H9 (cell line): ENCODE results near the gene MT1M. TPM values are rescaled to one million over a fixed set of nuclear protein-coding genes. Genes with fewer than 3 reads are reported as not detected.

Experiments
- DNase-seq: peaks from one replicate; pipeline ENCODE4 v3.0.0-alpha.2; 2017
- H2AFZ ChIP-seq: one replicate; pipeline ENCODE4 v1.6.1; 2013; ENCODE audit warnings: mild to moderate bottlenecking, low read length, control low read depth, moderate library complexity
- H2AK5ac ChIP-seq: 2 replicates; pipeline ENCODE4 v1.6.1; 2013; ENCODE audit warnings: low read length, control low read depth, mixed read lengths; ENCODE audit not compliant: insufficient read length
- H2BK120ac ChIP-seq: one replicate; pipeline ENCODE4 v1.6.1; 2013; ENCODE audit warnings: low read depth, mild to moderate bottlenecking, low read length, control low read depth, inconsistent platforms; ENCODE audit not compliant: poor library complexity, severe bottlenecking
- H2BK12ac ChIP-seq: 2 replicates; pipeline ENCODE4 v1.6.1; 2013; ENCODE audit warnings: low read length, control low read depth, mixed read lengths, low read depth; ENCODE audit not compliant: insufficient read length
- H2BK15ac ChIP-seq: 2 replicates; pipeline ENCODE4 v1.6.1; 2013; ENCODE audit warnings: low read depth, low read length, control low read depth
- H2BK20ac ChIP-seq: one replicate; pipeline ENCODE4 v1.6.1; 2013; ENCODE audit warnings: low read depth, mild to moderate bottlenecking, low read length, control low read depth, inconsistent platforms; ENCODE audit not compliant: poor library complexity, severe bottlenecking
- H2BK5ac ChIP-seq: 2 replicates; pipeline ENCODE4 v1.6.1; 2013; ENCODE audit warnings: low read length, control low read depth, mixed read lengths; ENCODE audit not compliant: insufficient read length
- H3K14ac ChIP-seq: 2 replicates; pipeline ENCODE4 v1.6.1; 2013; ENCODE audit warnings: low read length, control low read depth; ENCODE audit not compliant: insufficient read depth
- H3K18ac ChIP-seq: 2 replicates; pipeline ENCODE4 v1.6.1; 2013; ENCODE audit warnings: low read depth, mild to moderate bottlenecking, mixed read lengths, low read length, control low read depth; ENCODE audit not compliant: insufficient read length
- H3K23ac ChIP-seq: 2 replicates; pipeline ENCODE4 v1.6.1; 2013; ENCODE audit warnings: low read length, control low read depth, mixed read lengths, low read depth; ENCODE audit not compliant: insufficient read length
- H3K23me2 ChIP-seq: 2 replicates; pipeline ENCODE4 v1.6.1; 2013; ENCODE audit warnings: low read depth, mild to moderate bottlenecking, mixed read lengths, low read length, control low read depth; ENCODE audit not compliant: insufficient read length, poor library complexity, severe bottlenecking
- H3K27ac ChIP-seq: 2 replicates; pipeline ENCODE4 v1.5.1; 2013; ENCODE audit warnings: low read length, control low read depth, mixed read lengths, low read depth; ENCODE audit not compliant: insufficient read length
- H3K27me3 ChIP-seq: 2 replicates; pipeline ENCODE4 v1.6.1; 2013; ENCODE audit warnings: low read length, control low read depth, inconsistent platforms; ENCODE audit not compliant: insufficient read depth
- H3K4ac ChIP-seq: 2 replicates; pipeline ENCODE4 v1.6.1; 2013; ENCODE audit warnings: low read depth, mild to moderate bottlenecking, control low read depth, inconsistent platforms, low read length, moderate library complexity
- H3K4me1 ChIP-seq: 2 replicates; pipeline ENCODE4 v1.6.1; 2013; ENCODE audit warnings: low read length, control low read depth, inconsistent platforms; ENCODE audit not compliant: insufficient read depth
- H3K4me2 ChIP-seq: 2 replicates; pipeline ENCODE4 v1.6.1; 2013; ENCODE audit warnings: low read length, control low read depth, mixed read lengths; ENCODE audit not compliant: insufficient read length, insufficient read depth
- H3K56ac ChIP-seq: 2 replicates; pipeline ENCODE4 v1.6.1; 2013; ENCODE audit warnings: low read depth, mild to moderate bottlenecking, mixed read lengths, low read length, control low read depth; ENCODE audit not compliant: insufficient read length
- H3K79me1 ChIP-seq: 2 replicates; pipeline ENCODE4 v1.6.1; 2013; ENCODE audit warnings: low read depth, mild to moderate bottlenecking, moderate library complexity, low read length, control low read depth, inconsistent platforms; ENCODE audit not compliant: insufficient read depth, poor library complexity, severe bottlenecking
- H3K79me2 ChIP-seq: 2 replicates; pipeline ENCODE4 v1.6.1; 2013; ENCODE audit warnings: low read length, control low read depth, inconsistent platforms; ENCODE audit not compliant: insufficient read depth
- H3K9ac ChIP-seq: 2 replicates; pipeline ENCODE4 v1.6.1; 2013; ENCODE audit warnings: low read length, control low read depth, mixed read lengths; ENCODE audit not compliant: insufficient read length; ENCODE audit errors: extremely low read depth
- H3K9me3 ChIP-seq: one replicate; pipeline ENCODE4 v1.6.1; 2013; ENCODE audit warnings: low read depth, low read length, inconsistent platforms; ENCODE audit not compliant: control insufficient read depth
- H3T11ph ChIP-seq: one replicate; pipeline ENCODE4 v1.6.1; 2013; ENCODE audit warnings: mild to moderate bottlenecking, low read length, control low read depth, inconsistent platforms
- H4K20me1 ChIP-seq: one replicate; pipeline ENCODE4 v1.6.1; 2013; ENCODE audit not compliant: control insufficient read depth, insufficient read length, insufficient read depth
- H4K5ac ChIP-seq: 2 replicates; pipeline ENCODE4 v1.6.1; 2013; ENCODE audit warnings: low read depth, mild to moderate bottlenecking, mixed read lengths, low read length, control low read depth; ENCODE audit not compliant: insufficient read length
- H4K8ac ChIP-seq: replicated peaks from 2 replicates; pipeline ENCODE4 v1.6.1; 2013; ENCODE audit warnings: low read length, control low read depth, mixed read lengths, low read depth; ENCODE audit not compliant: insufficient read length
- H4K91ac ChIP-seq: 2 replicates; pipeline ENCODE4 v1.6.1; 2013; ENCODE audit warnings: low read depth, mild to moderate bottlenecking, moderate library complexity, mixed read lengths, low read length, control low read depth; ENCODE audit not compliant: insufficient read length
- H3K27ac Mint-ChIP-seq, 3 experiments: 2 replicates in 2 of 3; 3 replicates in 1 of 3; pipeline ENCODE4 v1.8.0; 2020 to 2021; ENCODE audit warnings: mixed read lengths in 3 of 3, mild to moderate bottlenecking in 1 of 3, moderate library complexity in 1 of 3
- H3K27me3 Mint-ChIP-seq: 2 replicates; pipeline ENCODE4 v1.8.0; 2021; ENCODE audit warnings: low read depth, mild to moderate bottlenecking, moderate library complexity, mixed read lengths
- H3K36me3 Mint-ChIP-seq, 3 experiments: 2 replicates in 2 of 3; 3 replicates in 1 of 3; pipeline ENCODE4 v1.8.0; 2020 to 2021; ENCODE audit warnings: low read depth in 3 of 3, mixed read lengths in 3 of 3; ENCODE audit not compliant: insufficient read depth in 1 of 3
- H3K4me1 Mint-ChIP-seq, 2 experiments: 2 replicates each; pipeline ENCODE4 v1.8.0; 2020; ENCODE audit warnings: mixed read lengths in 2 of 2
- H3K4me3 Mint-ChIP-seq, 2 experiments: 2 replicates in 1 of 2; 3 replicates in 1 of 2; pipeline ENCODE4 v1.8.0; 2020 to 2021; ENCODE audit warnings: mild to moderate bottlenecking in 2 of 2, mixed read lengths in 2 of 2, moderate library complexity in 1 of 2
- H3K9me3 Mint-ChIP-seq, 2 experiments: 2 replicates in 1 of 2; 3 replicates in 1 of 2; pipeline ENCODE4 v1.8.0; 2020; ENCODE audit warnings: mild to moderate bottlenecking in 2 of 2, mixed read lengths in 2 of 2, moderate library complexity in 1 of 2
- WGBS: extraction: QIAGEN DNeasy Blood & Tissue Kit; methylation state at CpG from one replicate; pipeline ENCODE4 v1.1.7; 2013; ENCODE audit warnings: missing lambda C conversion rate, low lambda C conversion rate, mixed read lengths; ENCODE audit not compliant: insufficient read length; ENCODE audit errors: extremely low coverage; 5-methylcytosine and 5-hydroxymethylcytosine counted together
- total RNA-seq: library from RNA; stranded (reverse); gene quantifications from 2 replicates; pipeline ENCODE4 v1.2.1, GENCODE V29; 2021
- TF ChIP-seq, protein P1 (sequence below): fragments of 200-600 bp; sonication (generic); conservative IDR thresholded peaks from 3 replicates; pipeline ENCODE4 v1.8.0; 2021; ENCODE audit warnings: antibody characterized with exemption, mild to moderate bottlenecking

MT1M gene
- total RNA-seq, 1 experiment from 2014 or later, result 1.4 TPM

DNA sequence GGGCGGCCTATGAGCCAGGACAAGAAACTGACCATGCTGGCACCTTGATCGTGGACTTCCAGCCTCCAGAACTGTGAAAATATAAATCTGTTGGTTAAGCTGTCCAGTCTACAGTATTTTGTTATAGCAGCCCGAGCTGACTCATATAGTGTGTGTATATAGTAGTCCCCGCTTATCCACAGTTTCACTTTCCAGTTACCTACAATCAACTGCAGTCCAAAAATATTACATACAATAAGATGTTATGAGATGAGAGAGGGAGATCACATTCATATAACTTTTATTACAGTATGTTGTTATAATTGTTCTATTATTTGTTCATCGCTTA lies 38.2 kb upstream of the MT1M start:
- H3K27ac ChIP-seq, result no peak overlapping the region
- H3K4me1 ChIP-seq, result no peaks in the 10 kb centered on the region
- peaks cover 3% of the 10 kb centered on the region for H4K20me1 ChIP-seq
- no peak overlapping the region for H3K4me3 Mint-ChIP-seq
- H3K79me2 ChIP-seq, result no peaks in the 10 kb centered on the region
- H4K8ac ChIP-seq, result no peak overlapping the region
- H4K91ac ChIP-seq, result no peak overlapping the region
- no peak overlapping the region for H3K18ac ChIP-seq
- H3K56ac ChIP-seq, result no peak overlapping the region
- no peaks in the 10 kb centered on the region for H3K79me1 ChIP-seq
- peaks cover 59% of the 10 kb centered on the region for H3K27me3 Mint-ChIP-seq
- H3K23ac ChIP-seq, result no peak overlapping the region
- H3K27ac Mint-ChIP-seq, result no peak overlapping the region
- peaks cover 3 to 9% of the 10 kb centered on the region in 2 experiments; a peak in 3 of 4 replicates for H3K4me1 Mint-ChIP-seq
- no peak overlapping the region for H4K5ac ChIP-seq
- H2BK5ac ChIP-seq, result no peak overlapping the region
- H3K9me3 ChIP-seq, result no peaks in the 10 kb centered on the region
- H2BK12ac ChIP-seq, result no peak overlapping the region
- H3K23me2 ChIP-seq, result peaks cover 3% of the 10 kb centered on the region
- no peaks in the 10 kb centered on the region for H3K36me3 Mint-ChIP-seq
- no peak overlapping the region for H2BK15ac ChIP-seq
- no peak overlapping the region for H3T11ph ChIP-seq
- no peak overlapping the region for H2BK20ac ChIP-seq
- no peak overlapping the region for H3K14ac ChIP-seq
- H3K4me2 ChIP-seq, result no peak overlapping the region
- H3K9ac ChIP-seq, result no peak overlapping the region
- H3K27me3 ChIP-seq, result peaks cover 19% of the 10 kb centered on the region; the same call in 1 of the 2 replicates
- TF ChIP-seq, protein P1, sequence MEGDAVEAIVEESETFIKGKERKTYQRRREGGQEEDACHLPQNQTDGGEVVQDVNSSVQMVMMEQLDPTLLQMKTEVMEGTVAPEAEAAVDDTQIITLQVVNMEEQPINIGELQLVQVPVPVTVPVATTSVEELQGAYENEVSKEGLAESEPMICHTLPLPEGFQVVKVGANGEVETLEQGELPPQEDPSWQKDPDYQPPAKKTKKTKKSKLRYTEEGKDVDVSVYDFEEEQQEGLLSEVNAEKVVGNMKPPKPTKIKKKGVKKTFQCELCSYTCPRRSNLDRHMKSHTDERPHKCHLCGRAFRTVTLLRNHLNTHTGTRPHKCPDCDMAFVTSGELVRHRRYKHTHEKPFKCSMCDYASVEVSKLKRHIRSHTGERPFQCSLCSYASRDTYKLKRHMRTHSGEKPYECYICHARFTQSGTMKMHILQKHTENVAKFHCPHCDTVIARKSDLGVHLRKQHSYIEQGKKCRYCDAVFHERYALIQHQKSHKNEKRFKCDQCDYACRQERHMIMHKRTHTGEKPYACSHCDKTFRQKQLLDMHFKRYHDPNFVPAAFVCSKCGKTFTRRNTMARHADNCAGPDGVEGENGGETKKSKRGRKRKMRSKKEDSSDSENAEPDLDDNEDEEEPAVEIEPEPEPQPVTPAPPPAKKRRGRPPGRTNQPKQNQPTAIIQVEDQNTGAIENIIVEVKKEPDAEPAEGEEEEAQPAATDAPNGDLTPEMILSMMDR, result no peak
- no CpG with 5 or more reads among the region's 5 CpGs for WGBS
- H2AFZ ChIP-seq, result no peak overlapping the region
- no peak overlapping the region for H2AK5ac ChIP-seq
- no peak overlapping the region for H2BK120ac ChIP-seq
- no peak for DNase-seq
- H3K4ac ChIP-seq, result no peak overlapping the region
- H3K9me3 Mint-ChIP-seq, result peaks cover 0 to 3% of the 10 kb centered on the region in 2 experiments; a peak in 1 of 5 replicates
